ENCODE measurements around the gene HMBS.

GRCh38 chr11:119091966-119092879 lies 7.5 kb downstream of the HMBS start:
- TF ChIP-seq EP300 (IDR thresholded peaks at IDR 0.05; ENCODE audit: low read depth) (no peak), CTCF (IDR thresholded peaks at IDR 0.05) (no peak), POLR2A (IDR thresholded peaks at IDR 0.05) (no peak)

Measured in transverse colon (tissue), 3 donors.